B cell (primary cell): ENCODE data around the gene EFCAB10.

ENCODE experiments used
- CTCF ChIP-seq: fragments of 200-600 bp; IDR thresholded peaks from one replicate; pipeline ENCODE4 v1.8.0; 2022; ENCODE audit warnings: antibody characterized with exemption, mild to moderate bottlenecking
- EZH2 ChIP-seq: IDR thresholded peaks from 2 replicates; pipeline ENCODE4 v1.6.1; 2012; ENCODE audit warnings: borderline replicate concordance, low read depth, mild to moderate bottlenecking, moderate library complexity, low read length; ENCODE audit not compliant: insufficient read depth, poor library complexity, severe bottlenecking

DNA sequence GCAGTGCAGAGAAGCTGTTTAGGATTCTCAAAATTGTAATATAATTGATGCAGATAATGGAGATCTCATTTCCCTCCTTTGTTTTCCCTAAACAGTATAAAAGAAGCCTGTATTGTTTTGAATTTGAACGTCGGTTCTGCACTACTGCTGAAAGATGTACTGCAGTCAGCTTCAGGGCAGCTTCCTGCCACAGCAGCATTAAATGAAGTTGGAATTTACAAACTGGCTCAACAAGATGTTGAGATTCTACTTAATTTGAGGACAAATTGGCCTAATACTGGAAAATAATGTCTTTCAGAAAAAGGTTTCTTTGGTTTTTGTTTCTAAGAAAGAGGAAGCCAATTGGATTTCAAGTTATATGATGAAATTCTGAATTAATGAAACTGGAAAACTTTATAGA lies 14.3 kb downstream of the EFCAB10 start:
- no peak for TF ChIP-seq CTCF
- no peak for TF ChIP-seq EZH2
